ENCODE measurements around the gene PPP1R12A.

GRCh38 chr12:79877246-79877645 is 57.7 kb downstream of the PPP1R12A start:
- TF ChIP-seq, protein P1, sequence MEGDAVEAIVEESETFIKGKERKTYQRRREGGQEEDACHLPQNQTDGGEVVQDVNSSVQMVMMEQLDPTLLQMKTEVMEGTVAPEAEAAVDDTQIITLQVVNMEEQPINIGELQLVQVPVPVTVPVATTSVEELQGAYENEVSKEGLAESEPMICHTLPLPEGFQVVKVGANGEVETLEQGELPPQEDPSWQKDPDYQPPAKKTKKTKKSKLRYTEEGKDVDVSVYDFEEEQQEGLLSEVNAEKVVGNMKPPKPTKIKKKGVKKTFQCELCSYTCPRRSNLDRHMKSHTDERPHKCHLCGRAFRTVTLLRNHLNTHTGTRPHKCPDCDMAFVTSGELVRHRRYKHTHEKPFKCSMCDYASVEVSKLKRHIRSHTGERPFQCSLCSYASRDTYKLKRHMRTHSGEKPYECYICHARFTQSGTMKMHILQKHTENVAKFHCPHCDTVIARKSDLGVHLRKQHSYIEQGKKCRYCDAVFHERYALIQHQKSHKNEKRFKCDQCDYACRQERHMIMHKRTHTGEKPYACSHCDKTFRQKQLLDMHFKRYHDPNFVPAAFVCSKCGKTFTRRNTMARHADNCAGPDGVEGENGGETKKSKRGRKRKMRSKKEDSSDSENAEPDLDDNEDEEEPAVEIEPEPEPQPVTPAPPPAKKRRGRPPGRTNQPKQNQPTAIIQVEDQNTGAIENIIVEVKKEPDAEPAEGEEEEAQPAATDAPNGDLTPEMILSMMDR (IDR thresholded peaks at IDR 0.05), result no peak
- TF ChIP-seq POLR2A (IDR thresholded peaks at IDR 0.05) (no peak), EP300 (IDR thresholded peaks at IDR 0.05) (no peak)
